NCI-H510A treated with DMSO at 0.1 percent for 48 hours (cell line): ENCODE results near the gene SAMD10.
"Not testable (repeated sequence)": the region's sequence is repeated elsewhere in the genome, so short reads cannot be mapped to it uniquely, and the experiment has no call there.

ENCODE experiments used
- DNase-seq: peaks from one replicate; lab custom pipeline; 2025; lab: John Stamatoyannopoulos, UW

The SAMD10 gene

DNA sequence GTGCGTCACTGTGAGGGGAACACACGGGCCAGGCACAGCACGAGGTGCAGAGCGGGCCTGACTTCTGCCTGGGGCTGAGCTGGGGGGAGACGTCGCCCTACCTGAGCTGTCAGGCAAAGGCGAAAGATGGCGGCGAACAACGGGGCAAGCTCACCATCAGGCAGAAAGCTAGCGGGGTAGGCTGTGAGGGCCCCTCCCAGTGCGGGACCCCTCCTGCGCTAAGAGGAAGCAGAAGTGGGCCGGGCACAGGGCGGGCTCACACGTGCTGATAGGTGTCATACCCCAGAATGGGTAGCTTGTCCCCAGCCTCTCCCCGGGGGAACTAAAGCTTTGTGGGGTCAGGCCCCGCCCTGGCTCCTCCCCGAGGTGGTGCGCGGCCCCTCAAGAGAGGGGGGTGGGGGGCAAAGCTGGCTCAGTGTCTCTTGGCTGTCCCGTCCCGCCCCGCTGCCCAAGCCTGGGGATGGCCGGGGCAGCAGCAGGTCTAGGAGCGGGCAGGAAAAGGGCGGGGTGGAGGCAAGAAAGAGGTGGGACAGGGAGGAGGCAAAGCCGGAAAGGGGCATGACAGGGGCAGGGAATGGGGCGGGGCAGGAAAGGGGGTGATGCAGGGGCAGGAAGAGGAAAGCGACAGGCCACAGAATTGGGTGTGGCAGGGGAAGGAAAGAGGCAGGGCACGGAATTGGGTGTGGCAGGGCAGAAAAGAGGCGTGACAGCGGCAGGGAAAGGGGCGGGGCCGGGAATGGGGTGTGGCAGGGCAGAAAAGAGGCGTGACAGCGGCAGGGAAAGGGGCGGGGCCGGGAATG lies 38.0 kb downstream of the SAMD10 start:
- no peak for DNase-seq

DNA sequence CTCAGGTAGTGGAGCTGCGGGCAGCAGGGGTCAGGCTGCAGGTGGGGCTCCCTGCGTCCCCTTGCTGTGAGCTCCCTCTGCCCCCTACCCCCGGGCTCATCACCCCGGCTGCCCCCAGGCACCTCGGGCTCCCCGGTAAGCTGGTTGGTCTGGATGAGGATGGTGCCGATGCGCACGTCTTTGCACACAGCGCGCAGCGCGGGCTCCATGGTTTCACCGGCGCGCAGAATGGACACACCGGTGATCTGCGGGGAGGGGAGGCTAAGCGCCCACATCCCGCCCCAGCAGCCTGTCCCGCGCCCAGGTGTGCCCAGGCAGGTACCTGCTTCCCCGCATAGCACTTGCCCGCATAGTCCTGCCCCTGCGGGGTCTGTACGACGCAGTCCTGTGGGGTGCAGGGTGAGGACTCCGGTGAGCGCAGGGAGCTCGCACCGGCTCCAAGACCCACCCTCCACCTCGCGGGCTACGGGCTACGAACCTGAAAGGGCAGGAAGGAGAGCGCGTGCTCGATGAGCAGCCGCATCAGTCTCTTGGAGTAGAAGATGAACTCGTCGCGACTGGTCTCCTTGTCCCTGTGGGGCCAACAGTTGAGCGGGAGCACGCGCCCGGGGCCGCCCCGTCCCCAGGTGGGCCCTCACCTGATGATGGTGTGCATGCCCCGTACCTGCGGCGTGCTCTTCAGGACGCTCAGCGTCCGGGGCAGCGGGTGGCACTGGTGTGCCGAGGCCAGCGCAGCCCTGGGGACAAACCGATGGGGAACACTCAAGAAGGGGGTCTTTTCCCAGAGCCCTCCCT lies 38.8 kb downstream of the SAMD10 start:
- DNase-seq, result no peak

- no peak for DNase-seq
Observed at GRCh38 chr20:63940071-63940471, 39.4 kb downstream of the SAMD10 start.

DNA sequence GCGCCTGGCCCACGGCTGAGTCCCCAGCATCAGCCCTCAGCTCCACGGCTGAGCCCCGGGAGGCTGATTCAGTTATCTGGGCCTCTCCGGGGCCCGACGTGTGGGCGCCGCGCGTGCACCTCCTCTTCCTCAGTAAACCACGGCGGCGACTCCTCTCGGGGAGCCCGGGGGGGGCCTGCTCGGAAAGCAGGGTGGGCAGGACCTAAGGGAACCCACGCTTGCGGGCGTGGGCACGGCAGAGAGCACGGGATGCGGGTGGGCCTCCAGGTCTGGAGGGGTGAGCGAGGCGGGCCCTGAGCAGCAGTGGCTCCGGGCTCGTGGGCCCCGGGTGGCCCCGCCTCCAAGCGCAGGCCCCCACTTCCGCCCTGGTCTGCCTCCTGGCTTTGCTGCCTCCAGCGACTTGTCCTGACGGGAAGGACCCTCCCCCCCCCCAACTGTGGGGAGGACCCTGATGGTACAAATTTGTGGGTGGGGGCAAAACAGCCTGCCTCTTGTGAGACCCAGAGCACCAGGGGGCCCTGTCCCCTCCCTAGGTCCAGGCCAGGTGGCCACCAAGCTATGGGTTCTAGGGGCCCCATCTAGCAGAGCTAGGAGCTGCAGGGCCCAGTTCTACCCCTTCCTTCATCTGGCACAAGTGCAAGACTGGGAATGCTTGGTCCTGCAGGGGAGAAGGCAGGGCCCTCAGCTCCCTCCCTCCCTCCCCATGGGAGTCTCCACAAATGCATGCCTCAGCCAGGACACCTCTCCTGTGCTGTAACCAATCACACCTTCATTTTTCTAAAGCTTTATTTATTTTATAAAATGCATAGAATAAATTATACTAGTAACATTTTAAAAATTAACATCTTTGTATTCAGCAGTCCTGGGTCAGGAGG lies 40.1 kb downstream of the SAMD10 start:
- DNase-seq, result no peak

DNA sequence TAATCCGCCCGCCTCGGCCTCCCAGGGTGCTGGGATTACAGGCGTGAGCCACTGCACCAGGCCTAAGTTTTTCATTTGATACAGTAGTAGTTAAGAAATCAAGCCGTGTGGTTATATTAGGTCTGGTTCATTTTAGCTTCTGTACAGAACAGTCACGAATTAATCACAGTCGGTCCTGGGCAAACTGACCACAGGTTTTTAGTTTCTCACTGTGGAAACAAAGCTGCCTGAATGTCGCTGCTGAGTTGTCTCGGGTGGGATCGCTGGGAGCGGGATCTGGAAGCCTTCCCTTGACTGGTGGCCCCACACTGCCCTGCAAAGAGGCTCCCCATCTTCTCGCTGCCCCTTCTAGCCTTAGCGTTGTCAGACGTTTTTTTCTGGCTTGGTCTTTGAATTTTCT lies 41.8 kb downstream of the SAMD10 start:
- no peak for DNase-seq

DNA sequence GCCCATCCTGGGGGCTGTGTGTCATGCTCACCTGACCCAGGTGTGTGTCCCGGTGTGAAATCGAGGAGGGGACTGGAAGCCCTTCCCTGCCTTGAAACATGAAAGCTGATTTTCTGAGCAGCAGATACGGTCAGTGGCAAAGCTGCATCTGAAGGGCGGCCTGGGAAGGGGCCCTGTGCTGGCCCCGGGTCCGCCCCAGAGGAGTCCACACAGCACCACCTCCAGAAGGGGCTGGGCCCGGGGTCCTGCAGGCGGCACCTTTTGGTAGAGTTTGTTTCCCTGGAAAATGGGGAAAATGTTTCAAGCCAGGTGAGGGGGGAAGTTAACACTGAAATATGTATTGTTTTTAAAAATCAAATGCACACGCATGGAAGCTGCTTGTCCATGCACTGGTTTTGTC lies 44.0 kb downstream of the SAMD10 start:
- DNase-seq, result no peak

DNA sequence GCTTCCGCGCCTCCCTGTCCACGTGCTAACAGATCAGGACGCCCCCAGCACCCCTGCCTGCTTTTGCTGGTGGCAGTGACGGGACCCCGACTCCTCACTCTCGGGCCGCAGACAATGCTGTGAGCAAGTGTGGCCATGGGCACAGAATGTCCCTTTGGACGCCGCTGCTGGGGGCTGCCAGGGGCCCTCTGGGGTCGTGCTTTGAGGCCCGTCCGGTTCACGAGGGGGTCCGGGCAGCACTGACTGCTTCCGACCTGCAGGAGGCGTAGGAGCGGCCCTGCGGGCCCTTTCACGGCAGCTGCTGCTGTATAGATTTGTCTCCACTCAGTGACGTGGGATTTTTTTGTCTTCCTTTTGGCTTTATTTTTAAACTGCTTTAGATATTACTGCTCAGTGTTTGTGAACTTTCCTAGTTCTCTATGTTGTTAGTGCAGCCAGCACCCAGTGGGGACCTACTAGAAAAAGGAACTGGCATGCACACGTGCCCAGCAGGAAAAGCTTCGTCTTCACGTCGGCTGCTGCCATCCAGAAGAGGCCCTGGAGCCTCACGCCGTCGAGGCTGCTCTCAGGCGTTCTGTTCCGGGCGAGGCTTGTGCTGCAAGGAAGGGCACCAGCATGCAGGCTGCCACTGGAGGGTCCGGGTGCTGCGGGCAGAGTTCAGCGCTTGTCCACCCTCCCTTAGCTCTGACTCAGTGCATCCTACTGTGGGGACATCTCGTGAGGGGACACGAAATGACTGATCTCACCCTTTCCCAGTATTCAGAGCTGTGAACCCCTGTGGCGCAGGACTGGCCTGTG lies 45.0 kb downstream of the SAMD10 start:
- DNase-seq, result no peak

GRCh38 chr20:63933646-63934045 lies 45.8 kb downstream of the SAMD10 start:
- no peak for DNase-seq

GRCh38 chr20:63932606-63933160 lies 46.8 kb downstream of the SAMD10 start:
- DNase-seq, result no peak

DNA sequence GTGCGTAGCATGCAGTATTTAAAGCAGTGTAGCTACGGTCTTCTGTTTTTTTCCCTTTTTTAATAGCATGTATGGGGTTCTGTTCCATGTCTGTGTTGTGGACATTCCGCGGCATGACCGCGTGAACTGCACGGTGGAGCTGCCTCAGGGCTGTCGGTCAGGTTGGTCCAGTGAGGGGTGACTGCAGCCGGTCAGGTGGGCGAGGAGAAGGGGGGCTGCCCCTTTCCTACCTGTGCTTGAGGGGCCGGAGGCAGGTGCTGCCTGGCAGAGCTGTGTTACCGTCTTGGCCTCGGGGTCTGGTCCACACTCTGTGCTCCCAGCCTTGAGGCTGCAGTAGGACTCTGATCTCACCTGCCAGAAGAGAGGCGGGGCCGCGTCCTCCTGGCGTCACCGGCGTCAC lies 47.7 kb downstream of the SAMD10 start:
- DNase-seq, result no peak

- DNase-seq, result no peak
Observed at GRCh38 chr20:63930971-63931553, 48.4 kb downstream of the SAMD10 start.

DNA sequence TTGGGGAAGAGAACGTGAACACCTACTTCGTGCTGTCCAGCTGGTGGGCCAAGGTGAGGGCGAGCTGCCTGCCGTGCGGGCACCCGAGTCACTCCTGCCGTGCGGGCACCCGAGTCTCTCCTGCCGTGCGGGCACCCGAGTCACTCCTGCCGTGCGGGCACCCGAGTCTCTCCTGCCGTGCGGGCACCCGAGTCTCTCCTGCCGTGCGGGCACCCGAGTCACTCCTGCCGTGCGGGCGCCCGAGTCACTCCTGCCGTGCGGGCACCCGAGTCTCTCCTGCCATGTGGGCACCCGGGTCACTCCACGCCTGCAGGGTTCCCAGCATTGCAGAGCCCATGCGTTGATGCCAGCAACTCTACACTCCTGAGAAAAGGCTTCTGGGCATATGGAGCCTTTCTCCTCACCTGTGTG lies 50.0 kb downstream of the SAMD10 start:
- DNase-seq, result not testable (repeated sequence)

DNA sequence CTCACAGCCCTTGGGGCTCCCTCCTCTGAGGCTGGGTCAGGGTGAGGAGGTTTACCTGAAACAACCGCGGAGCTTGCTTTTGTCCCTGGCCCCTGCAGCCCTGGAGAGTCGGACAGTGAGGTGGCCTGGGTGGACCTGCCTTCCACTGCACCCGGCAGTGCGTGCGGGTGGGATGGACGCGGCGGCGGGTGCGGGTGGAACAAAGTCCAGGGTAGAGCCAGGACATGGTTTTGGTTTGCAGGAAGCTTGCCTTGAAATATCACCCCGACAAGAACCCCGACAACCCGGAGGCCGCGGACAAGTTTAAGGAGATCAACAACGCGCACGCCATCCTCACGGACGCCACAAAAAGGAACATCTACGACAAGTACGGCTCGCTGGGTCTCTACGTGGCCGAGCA lies 50.4 kb downstream of the SAMD10 start:
- DNase-seq, result no peak

- DNase-seq, result no peak
Observed at GRCh38 chr20:63926298-63926697, 53.1 kb downstream of the SAMD10 start.

GRCh38 chr20:63924241-63924640 lies 55.2 kb downstream of the SAMD10 start:
- no peak for DNase-seq
